ENCODE measurements around the gene FST.

The FST gene, protein sequence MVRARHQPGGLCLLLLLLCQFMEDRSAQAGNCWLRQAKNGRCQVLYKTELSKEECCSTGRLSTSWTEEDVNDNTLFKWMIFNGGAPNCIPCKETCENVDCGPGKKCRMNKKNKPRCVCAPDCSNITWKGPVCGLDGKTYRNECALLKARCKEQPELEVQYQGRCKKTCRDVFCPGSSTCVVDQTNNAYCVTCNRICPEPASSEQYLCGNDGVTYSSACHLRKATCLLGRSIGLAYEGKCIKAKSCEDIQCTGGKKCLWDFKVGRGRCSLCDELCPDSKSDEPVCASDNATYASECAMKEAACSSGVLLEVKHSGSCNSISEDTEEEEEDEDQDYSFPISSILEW

GRCh38 chr5:53480416-53481158 is at the start of gene FST:
Gene FST (plus strand): TSS chr5:53480629. CDS start chr5:53480792, 163 bp downstream.
- no peak for DNase-seq

- no peak for DNase-seq
These were observed 48.8 kb upstream of the FST start for GRCh38 chr5:53431665-53432064.

- DNase-seq, result no peak
These were observed 47.4 kb upstream of the FST start for GRCh38 chr5:53433026-53433425.

DNA sequence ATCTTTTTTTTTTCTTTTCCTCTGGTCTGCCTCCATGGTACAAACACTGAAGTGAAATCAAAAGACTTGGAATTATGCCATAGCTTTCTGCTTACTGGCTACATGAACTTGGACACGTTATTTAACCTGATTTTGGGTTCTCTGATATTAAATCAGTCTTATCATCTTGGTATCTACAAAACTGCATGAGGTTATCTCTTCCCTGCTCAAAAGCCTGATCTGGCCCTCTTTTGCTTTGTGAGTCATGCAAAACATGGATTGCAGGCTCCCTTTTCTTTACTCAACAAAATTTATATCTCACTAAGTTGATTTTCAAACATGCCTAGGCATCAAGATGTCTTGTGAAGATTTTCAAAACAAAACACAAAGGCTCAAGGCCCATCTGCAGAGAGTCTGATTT is 45.9 kb upstream of the FST start:
- DNase-seq, result no peak

DNA sequence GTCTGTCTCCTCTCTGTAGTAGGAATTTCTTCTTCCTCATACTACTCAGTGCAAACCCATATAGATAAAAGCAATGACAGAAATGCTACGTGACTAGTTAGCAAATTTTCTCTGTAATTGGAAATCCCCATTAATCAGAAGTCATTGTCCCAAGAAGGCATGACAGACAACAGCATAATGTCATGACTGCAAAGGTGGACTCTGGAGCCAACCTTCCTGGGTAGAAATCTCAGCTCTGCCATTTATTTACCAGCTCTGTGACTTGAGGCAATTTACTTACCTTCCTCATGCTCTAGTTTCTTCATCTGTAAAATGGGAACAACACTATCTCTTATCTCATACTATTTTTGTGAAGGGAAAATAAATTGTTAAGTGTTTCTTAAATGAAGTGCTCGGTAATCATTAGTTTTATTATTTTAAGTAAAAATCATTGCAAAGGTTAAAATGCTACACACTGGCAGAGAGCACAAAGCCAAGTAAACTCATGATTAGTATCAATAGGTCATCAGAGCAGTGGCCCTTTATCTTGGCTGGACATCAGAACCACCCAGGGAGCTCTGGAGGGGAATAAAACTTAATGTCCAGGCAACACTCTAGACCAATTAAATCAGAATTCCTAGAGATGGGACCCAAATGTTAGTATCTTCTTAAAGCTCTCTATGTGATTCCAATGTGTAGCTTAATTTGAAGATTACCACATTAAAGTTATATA is 43.8 kb upstream of the FST start:
- no peak for DNase-seq

DNA sequence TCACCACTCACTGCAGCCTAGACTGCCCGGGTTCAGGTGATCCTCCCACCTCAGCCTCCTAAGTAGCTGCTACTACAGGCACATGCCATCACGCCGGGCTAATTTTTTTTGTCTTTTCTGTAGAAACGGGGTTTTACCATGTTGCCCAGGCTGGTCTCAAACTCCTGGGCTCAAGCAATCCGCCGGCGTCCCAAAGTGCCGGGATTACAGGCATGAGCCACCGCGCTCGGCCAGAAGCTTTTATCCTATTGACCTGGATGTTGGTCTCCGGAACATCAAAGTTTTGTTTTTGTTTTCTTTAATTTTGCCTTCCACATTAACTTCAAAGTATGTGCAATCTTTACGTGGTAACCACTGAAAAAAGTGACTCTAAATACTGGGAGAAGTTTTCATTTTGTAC is 42.4 kb upstream of the FST start:
- no peak for DNase-seq

GRCh38 chr5:53438486-53439472 is 41.6 kb upstream of the FST start:
- DNase-seq, result no peak

DNA sequence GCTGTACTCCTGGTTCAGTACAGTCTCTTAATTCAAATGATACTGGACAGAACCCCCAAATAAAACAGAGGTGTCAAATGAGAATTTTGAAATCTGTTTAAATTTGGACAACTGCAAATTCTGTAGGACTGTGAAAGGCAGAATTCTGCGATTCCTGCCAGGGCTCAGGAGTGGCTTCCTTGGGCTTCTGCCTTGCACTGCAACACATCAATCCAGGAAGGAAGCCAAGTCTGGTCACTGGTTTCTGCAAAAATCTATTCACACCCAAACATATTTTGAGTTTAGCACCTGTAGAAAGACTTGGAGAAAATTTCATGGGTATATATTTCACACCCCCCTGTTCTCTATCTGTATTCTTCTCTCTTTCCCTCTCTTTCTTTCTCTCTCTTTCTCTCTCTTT is 37.5 kb upstream of the FST start:
- DNase-seq, result no peak

DNA sequence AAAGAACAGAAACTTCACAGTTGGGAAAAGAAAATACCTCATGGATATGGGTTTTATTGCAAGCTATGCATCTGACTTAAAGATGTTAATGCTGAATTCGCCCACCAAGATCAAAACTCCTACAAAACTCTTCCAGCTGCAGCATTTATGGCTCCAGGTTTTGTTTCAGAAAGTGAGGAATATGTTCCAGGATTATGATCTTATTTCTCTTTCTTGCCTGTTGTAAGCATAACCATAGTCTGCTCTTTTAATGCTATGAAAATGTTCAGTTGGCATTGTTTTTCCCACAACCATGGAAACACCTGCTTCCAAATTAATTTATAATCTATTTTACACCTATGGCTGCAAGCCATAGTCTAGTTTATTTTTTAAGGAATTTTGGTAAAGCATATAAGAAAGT is 34.9 kb upstream of the FST start:
- no peak for DNase-seq

GRCh38 chr5:53446908-53447307 is 33.5 kb upstream of the FST start:
- DNase-seq, result no peak

- no peak for DNase-seq
These were observed 31.6 kb upstream of the FST start for GRCh38 chr5:53448851-53449250.

- DNase-seq, result no peak
These were observed 26.3 kb upstream of the FST start for GRCh38 chr5:53453898-53454718.

- DNase-seq, result no peak
These were observed 25.8 kb upstream of the FST start for GRCh38 chr5:53454719-53455000.

- no peak for DNase-seq
These were observed 24.1 kb upstream of the FST start for GRCh38 chr5:53456366-53456765.

DNA sequence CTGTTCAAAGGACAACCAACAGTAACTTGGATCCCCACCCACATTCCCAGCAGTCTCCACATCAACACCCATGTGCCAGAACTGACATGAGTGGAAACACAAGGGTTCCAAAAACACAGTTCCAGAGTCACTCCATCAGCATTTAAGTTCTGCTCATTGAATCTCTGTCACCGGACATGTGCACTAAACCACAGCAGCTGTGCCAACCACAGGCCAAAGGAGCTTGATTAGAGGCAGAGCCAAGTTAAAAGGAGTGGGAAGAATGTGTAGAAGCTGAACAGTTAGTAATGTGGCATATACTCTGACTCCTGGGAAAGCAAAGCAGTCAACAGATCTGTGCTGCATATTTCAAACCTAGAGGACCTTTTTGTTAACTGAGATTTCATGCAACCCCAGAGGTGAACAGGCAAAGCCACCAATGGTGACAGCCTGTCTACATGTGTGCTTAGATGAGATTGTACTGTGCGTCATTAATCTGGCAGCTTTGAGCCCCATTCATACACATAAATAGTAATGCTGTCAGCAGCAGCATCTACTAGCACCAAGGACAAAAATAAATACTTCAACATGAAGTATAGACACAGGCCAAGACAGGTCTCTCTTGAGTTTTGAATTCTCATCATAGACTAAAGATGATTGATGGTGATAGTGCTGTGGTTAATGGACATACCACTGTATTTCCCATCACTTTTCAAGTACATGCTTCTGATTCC is 16.4 kb upstream of the FST start:
- DNase-seq, result no peak

GRCh38 chr5:53464722-53465121 is 15.7 kb upstream of the FST start:
- no peak for DNase-seq

GRCh38 chr5:53469946-53470687 is 10.3 kb upstream of the FST start:
- DNase-seq, result no peak

DNA sequence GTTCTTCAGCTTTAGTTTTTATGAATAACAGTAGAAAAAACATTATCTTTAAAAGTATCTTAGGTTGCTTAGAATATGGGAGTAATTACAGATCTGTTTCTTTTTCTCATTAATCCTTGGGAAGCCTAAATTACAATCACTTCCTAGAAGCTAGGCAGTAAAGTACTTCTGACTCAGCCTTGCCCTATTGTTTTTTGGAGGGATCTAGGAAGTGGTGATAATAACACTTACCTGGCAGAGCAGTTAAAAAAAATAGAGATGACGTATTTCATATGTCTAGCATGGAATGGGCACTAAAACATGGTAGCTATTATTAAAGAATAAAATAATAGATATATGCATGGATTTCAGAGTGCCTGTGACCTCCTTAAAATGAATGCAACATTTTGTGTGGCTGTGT is 8.2 kb upstream of the FST start:
- DNase-seq, result no peak

- no peak for DNase-seq
These were observed 7.5 kb upstream of the FST start for GRCh38 chr5:53472720-53473510.

GRCh38 chr5:53473633-53474032 is 6.8 kb upstream of the FST start:
- DNase-seq, result no peak
